Measurements from ENCODE around the gene UTS2R. TPM values are rescaled to one million over a fixed set of nuclear protein-coding genes. Genes with fewer than 3 reads are reported as not detected.

UTS2R gene
- total RNA-seq, 1 donor from 2014 or later = not detected

DNA sequence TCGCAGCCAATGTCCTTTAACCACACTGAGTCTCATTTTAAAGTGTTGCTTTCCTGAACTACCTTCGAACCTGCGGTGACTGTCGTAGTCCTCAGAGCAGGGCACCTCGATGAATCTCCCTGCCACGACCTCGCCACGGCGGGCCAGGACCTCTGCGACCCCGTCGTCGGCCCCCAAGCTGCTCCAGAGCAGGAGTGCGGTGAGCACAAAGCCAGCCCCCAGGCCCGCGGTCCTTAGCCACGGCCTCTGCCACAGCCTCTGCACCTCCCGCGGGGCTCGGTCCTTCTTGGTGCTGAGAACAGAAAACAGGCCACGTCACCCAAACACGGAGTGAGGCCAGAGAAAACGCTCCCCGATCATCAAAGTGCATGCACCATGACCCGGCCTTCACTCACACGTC is 43.8 kb downstream of the UTS2R start:
- FAIRE-seq = no peak
- no peak for DNase-seq (ENCODE audit: low read depth)
- peaks cover 6% of the 10 kb centered on the region for H3K36me3 ChIP-seq (ENCODE audit: control insufficient read depth, insufficient read depth, low read length)
- TF ChIP-seq, protein P1, sequence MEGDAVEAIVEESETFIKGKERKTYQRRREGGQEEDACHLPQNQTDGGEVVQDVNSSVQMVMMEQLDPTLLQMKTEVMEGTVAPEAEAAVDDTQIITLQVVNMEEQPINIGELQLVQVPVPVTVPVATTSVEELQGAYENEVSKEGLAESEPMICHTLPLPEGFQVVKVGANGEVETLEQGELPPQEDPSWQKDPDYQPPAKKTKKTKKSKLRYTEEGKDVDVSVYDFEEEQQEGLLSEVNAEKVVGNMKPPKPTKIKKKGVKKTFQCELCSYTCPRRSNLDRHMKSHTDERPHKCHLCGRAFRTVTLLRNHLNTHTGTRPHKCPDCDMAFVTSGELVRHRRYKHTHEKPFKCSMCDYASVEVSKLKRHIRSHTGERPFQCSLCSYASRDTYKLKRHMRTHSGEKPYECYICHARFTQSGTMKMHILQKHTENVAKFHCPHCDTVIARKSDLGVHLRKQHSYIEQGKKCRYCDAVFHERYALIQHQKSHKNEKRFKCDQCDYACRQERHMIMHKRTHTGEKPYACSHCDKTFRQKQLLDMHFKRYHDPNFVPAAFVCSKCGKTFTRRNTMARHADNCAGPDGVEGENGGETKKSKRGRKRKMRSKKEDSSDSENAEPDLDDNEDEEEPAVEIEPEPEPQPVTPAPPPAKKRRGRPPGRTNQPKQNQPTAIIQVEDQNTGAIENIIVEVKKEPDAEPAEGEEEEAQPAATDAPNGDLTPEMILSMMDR (IDR thresholded peaks at IDR 0.05; ENCODE audit: insufficient read depth, low read length, severe bottlenecking) = no peak
- no peak overlapping the region for H3K4me3 ChIP-seq (ENCODE audit: low read depth, low read length)
- no peaks in the 10 kb centered on the region for H3K27me3 ChIP-seq (ENCODE audit: control insufficient read depth, insufficient read depth, low read length)

DNA sequence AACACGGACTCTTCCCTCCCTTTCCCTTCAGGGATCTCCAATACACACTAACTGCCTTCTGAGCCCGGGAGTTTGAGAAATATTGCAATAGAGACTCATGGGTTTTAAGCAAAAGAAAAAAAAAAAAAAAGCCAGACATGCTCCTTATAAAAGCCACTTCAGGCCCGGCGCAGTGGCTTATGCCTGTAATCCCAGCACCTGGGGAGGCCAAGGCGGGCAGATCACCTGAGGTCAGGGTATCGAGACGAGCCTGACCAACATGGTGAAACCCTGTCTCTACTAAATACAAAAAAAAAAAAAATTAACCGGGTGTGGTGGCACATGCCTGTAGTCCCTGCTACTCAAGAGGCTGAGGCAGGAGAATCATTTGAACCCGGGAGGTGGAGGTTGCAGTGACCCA is 44.2 kb downstream of the UTS2R start:
- FAIRE-seq (no peak), DNase-seq (ENCODE audit: low read depth) (no peak)
- H3K27me3 ChIP-seq (ENCODE audit: control insufficient read depth, insufficient read depth, low read length) = no peaks in the 10 kb centered on the region
- TF ChIP-seq, protein P1 (IDR thresholded peaks at IDR 0.05; ENCODE audit: insufficient read depth, low read length, severe bottlenecking) = no peak
- no peak overlapping the region for H3K4me3 ChIP-seq (ENCODE audit: low read depth, low read length)
- H3K36me3 ChIP-seq (ENCODE audit: control insufficient read depth, insufficient read depth, low read length) = peaks cover 5% of the 10 kb centered on the region

DNA sequence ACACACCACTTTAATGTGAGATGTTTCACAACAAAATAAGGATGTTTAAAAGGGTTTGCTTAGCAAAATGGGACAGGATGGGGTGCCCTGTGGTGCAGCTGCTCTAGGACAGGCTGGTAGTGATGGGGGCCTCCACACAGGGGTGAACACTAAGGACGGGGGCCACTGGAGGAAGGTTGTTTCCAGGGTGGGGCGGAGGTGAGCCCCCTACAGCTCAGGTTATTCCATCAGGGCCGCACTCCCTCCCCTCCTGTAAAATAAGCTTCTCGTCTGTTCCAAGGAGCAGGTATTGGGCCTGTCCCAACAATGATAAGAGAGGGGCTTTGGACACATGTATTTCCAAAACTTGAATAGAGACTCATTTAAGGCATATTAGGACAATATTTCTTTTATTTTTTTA is 44.7 kb downstream of the UTS2R start:
- no peak overlapping the region for H3K4me3 ChIP-seq (ENCODE audit: low read depth, low read length)
- H3K27me3 ChIP-seq (ENCODE audit: control insufficient read depth, insufficient read depth, low read length) = no peaks in the 10 kb centered on the region
- FAIRE-seq = no peak
- TF ChIP-seq, protein P1 (IDR thresholded peaks at IDR 0.05; ENCODE audit: insufficient read depth, low read length, severe bottlenecking) = no peak
- peaks cover 5% of the 10 kb centered on the region for H3K36me3 ChIP-seq (ENCODE audit: control insufficient read depth, insufficient read depth, low read length)
- DNase-seq (ENCODE audit: low read depth) = no peak

GRCh38 chr17:82416771-82417170 is 45.2 kb downstream of the UTS2R start:
- no peak for DNase-seq (ENCODE audit: low read depth)
- Histone ChIP-seq H3K4me3 (ENCODE audit: low read depth, low read length) (no peak overlapping the region), H3K36me3 (ENCODE audit: control insufficient read depth, insufficient read depth, low read length) (peaks cover 5% of the 10 kb centered on the region), H3K27me3 (ENCODE audit: control insufficient read depth, insufficient read depth, low read length) (no peaks in the 10 kb centered on the region)
- no peak for FAIRE-seq
- TF ChIP-seq, protein P1 (IDR thresholded peaks at IDR 0.05; ENCODE audit: insufficient read depth, low read length, severe bottlenecking) = no peak

DNA sequence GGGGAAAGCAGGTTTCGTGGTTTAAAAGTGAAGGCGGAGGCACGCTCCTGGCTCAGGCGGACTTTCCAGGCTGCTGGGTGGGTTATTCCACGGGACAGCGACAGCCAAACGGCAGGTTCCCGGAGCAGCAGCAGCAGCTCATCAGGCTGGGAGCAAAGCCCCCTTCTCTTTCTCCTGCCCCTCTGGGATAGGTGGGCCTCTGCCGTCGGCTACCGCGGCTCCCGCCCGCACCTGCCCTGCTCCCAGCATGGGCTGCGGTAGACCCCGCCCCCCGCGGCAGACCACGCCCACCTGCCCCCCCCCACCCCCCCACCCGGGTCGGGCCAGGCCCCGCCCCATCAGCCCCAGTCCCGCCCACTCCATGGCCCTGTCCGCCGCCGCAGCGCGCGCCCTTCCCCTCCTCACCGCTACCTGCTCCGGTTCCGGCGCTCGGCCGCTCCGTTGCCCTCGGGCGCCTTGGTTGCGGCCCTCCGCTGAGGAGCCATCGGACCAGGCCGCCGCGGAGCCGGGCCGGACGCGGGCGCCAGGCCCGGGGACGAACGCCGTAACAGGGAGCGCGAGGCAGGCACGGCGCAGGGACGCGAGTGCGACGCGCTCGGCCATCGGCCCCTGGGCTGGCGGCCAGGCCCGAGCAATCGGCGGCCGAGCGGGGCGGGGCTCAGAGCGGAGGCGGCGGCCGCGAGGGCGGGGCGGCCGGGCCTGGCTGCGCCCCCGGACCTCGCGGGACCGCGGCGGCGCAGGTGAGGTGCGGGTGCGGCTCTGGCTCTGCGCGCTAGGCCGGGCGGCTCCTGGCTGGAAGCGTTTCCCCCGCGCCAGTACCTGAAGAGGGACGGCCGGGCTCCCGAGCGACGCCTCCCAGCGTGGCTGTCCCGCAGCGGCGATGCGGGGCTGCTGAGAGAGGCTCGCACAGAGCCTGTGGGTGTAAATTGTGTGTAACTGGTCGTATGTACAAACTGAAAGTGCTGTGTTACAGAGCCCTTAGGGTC is 46.7 kb downstream of the UTS2R start, which contains the start of the genes HEXD and OGFOD3:
HEXD (plus strand) TSS at position 347 of the 986 bp plus-strand sequence. CDS start 1,453 bp downstream, outside the sequence.
OGFOD3 (minus strand) TSS at position 586 of the 986 bp plus-strand sequence; CDS start at position 485, 101 bp downstream.
- Histone ChIP-seq H3K36me3 (ENCODE audit: control insufficient read depth, insufficient read depth, low read length) (peaks cover 4% of the 10 kb centered on the region), H3K27me3 (ENCODE audit: control insufficient read depth, insufficient read depth, low read length) (no peaks in the 10 kb centered on the region), H3K4me3 (ENCODE audit: low read depth, low read length) (peak within 1 kb of the TSS; percentile 59)
- DNase-seq (ENCODE audit: low read depth) (peak; percentile 53), FAIRE-seq (no peak)
- TF ChIP-seq, protein P1 (IDR thresholded peaks at IDR 0.05; ENCODE audit: insufficient read depth, low read length, severe bottlenecking) = no peak

All from bronchial epithelial cell (primary cell).